Endothelial cell (in vitro differentiated cells): ENCODE data around the gene PDE1A. TPM values are rescaled to one million over a fixed set of nuclear protein-coding genes. Genes with fewer than 3 reads are reported as not detected.

Experiments
- DNase-seq: peaks from one replicate; pipeline ENCODE4 v3.0.0; 2021; ENCODE audit warnings: low spot score
- H3K27ac Mint-ChIP-seq: one replicate; pipeline ENCODE4 v1.8.0; 2021; ENCODE audit warnings: mixed read lengths, inconsistent platforms; ENCODE audit not compliant: unreplicated experiment
- H3K27me3 Mint-ChIP-seq: one replicate; pipeline ENCODE4 v1.8.0; 2021; ENCODE audit warnings: mild to moderate bottlenecking, moderate library complexity, mixed read lengths, inconsistent platforms; ENCODE audit not compliant: unreplicated experiment
- H3K36me3 Mint-ChIP-seq: one replicate; pipeline ENCODE4 v1.8.0; 2021; ENCODE audit warnings: mild to moderate bottlenecking, low read depth, mixed read lengths, inconsistent platforms; ENCODE audit not compliant: unreplicated experiment
- H3K4me1 Mint-ChIP-seq: one replicate; pipeline ENCODE4 v1.8.0; 2021; ENCODE audit warnings: mild to moderate bottlenecking, mixed read lengths, inconsistent platforms; ENCODE audit not compliant: unreplicated experiment
- H3K4me3 Mint-ChIP-seq: one replicate; pipeline ENCODE4 v1.8.0; 2021; ENCODE audit warnings: mild to moderate bottlenecking, mixed read lengths, inconsistent platforms; ENCODE audit not compliant: unreplicated experiment
- H3K9me3 Mint-ChIP-seq: one replicate; pipeline ENCODE4 v1.8.0; 2021; ENCODE audit warnings: mixed read lengths, inconsistent platforms; ENCODE audit not compliant: unreplicated experiment
- CTCF ChIP-seq: fragments of 200-600 bp; sonication (generic); IDR thresholded peaks from one replicate; pipeline ENCODE4 v1.5.0; 2021; ENCODE audit warnings: antibody characterized with exemption; ENCODE audit not compliant: unreplicated experiment
- total RNA-seq: library from RNA; stranded (reverse); fragmentation: NEBNext Ultra II Directional; extraction: Animal tissue kit (Norgen Biotek cat#: 25700); gene quantifications from one replicate; pipeline ENCODE4 v1.2.1, GENCODE V29; 2021; ENCODE audit not compliant: unreplicated experiment

Gene PDE1A
- total RNA-seq, 1 donor from 2014 or later: 21.6 TPM

GRCh38 chr2:182444806-182445205, 18.0 kb upstream of the PDE1A start:
- peaks cover 3% of the 10 kb centered on the region for H3K4me1 Mint-ChIP-seq
- H3K4me3 Mint-ChIP-seq: no peak overlapping the region
- no peak for DNase-seq
- no peak overlapping the region for H3K27ac Mint-ChIP-seq
- no peaks in the 10 kb centered on the region for H3K36me3 Mint-ChIP-seq
- H3K9me3 Mint-ChIP-seq: no peaks in the 10 kb centered on the region
- H3K27me3 Mint-ChIP-seq: peaks cover 2% of the 10 kb centered on the region
- TF ChIP-seq CTCF: no peak

- Mint-ChIP-seq H3K27me3 (peaks cover 2% of the 10 kb centered on the region), H3K4me1 (peaks cover 3% of the 10 kb centered on the region), H3K4me3 (no peak overlapping the region), H3K9me3 (no peaks in the 10 kb centered on the region), H3K36me3 (no peaks in the 10 kb centered on the region), H3K27ac (no peak overlapping the region)
- TF ChIP-seq CTCF: no peak
- DNase-seq: no peak
These were observed 17.3 kb upstream of the PDE1A start for GRCh38 chr2:182444170-182444569.

GRCh38 chr2:182436252-182436651, 9.4 kb upstream of the PDE1A start:
- no peak for TF ChIP-seq CTCF
- H3K4me3 Mint-ChIP-seq: no peak overlapping the region
- no peak for DNase-seq
- H3K27ac Mint-ChIP-seq: no peak overlapping the region
- no peaks in the 10 kb centered on the region for H3K9me3 Mint-ChIP-seq
- no peaks in the 10 kb centered on the region for H3K36me3 Mint-ChIP-seq
- peaks cover 2% of the 10 kb centered on the region for H3K27me3 Mint-ChIP-seq
- peaks cover 5% of the 10 kb centered on the region for H3K4me1 Mint-ChIP-seq

- Mint-ChIP-seq H3K4me3 (no peak overlapping the region), H3K27me3 (peaks cover under 1% of the 10 kb centered on the region), H3K4me1 (peaks cover 5% of the 10 kb centered on the region), H3K36me3 (no peaks in the 10 kb centered on the region), H3K27ac (no peak overlapping the region), H3K9me3 (no peaks in the 10 kb centered on the region)
- no peak for DNase-seq
- no peak for TF ChIP-seq CTCF
These were observed 8.9 kb upstream of the PDE1A start for GRCh38 chr2:182435754-182436153.

GRCh38 chr2:182432051-182432450, 5.2 kb upstream of the PDE1A start:
- DNase-seq: no peak
- no peak for TF ChIP-seq CTCF
- no peaks in the 10 kb centered on the region for H3K36me3 Mint-ChIP-seq

More at GRCh38 chr2:182432051-182432450, 5.2 kb upstream of the PDE1A start:
- Mint-ChIP-seq H3K27me3 (no peaks in the 10 kb centered on the region), H3K27ac (no peak overlapping the region), H3K9me3 (no peaks in the 10 kb centered on the region), H3K4me1 (peaks cover 7% of the 10 kb centered on the region), H3K4me3 (no peak overlapping the region)
